HG02798 (cell line): ENCODE measurements around the gene ERBIN.

Experiments
- ATAC-seq: cut with Tn5 transposase; IDR thresholded peaks from one replicate; pipeline ENCODE4 v1.9.1; 2021; ENCODE audit warnings: mild to moderate bottlenecking; ENCODE audit not compliant: unreplicated experiment, poor library complexity

Gene ERBIN

DNA sequence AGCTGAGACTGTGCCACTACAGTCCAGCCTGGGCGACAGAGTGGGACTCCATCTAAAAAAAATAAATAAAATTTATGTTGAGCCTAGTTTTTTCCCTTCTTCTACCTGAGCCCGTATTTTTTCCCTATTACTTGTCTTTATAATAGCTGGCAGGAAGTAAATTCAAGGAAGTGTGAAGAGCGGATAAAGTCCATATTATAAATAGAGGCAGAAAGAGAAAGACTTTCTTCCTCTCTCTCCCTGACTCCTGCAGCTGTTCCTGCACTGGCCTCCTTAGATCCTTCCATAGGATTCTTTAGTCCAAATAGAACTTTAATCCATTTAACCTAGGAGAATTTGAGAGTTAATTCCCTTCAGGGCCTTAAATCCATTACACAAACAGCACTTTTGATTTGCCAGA lies 10.3 kb upstream of the ERBIN start:
- no peak for ATAC-seq

GRCh38 chr5:65916636-65917035 lies 9.7 kb upstream of the ERBIN start:
- no peak for ATAC-seq

- ATAC-seq, result no peak
These were observed 6.6 kb upstream of the ERBIN start for GRCh38 chr5:65919773-65920172.

GRCh38 chr5:65923339-65923738 lies 3.0 kb upstream of the ERBIN start:
- ATAC-seq, result no peak

- ATAC-seq, result no peak
These were observed 1.9 kb upstream of the ERBIN start for GRCh38 chr5:65924366-65925043.

DNA sequence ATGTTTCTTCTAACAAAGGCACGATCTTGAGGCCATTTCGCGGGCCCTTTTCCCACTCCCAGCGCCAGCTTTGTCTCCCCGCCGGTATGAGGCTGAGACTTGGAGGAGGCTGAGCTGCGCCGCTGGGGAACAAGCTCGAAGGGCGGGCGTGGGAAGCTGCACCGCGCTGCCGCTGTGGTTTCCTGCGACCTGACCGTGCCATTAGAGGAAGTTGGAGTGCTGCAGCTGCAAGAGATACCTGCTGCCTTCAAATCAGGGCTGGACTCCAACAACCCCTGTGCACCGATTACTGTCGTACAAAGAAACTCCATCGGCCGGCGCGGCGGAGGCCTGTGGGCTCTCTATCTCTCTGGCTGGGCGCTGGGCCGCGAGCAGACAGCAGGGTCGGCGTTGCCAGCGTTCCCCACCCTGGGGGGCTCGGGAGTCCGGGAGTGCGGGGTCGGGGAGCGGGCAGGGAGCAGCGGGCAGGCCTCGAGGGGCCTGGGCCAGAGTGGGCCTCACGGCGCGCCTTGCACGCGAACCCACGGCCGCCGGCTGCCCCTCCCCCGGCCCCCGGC lies 1.3 kb upstream of the ERBIN start:
- peak; percentile 61 for ATAC-seq

GRCh38 chr5:65925601-65926275 lies 637 bp upstream of the ERBIN start:
- ATAC-seq, result peak; percentile 73

- ATAC-seq, result no peak
These were observed 518 bp downstream of the ERBIN start for GRCh38 chr5:65926893-65927292.

DNA sequence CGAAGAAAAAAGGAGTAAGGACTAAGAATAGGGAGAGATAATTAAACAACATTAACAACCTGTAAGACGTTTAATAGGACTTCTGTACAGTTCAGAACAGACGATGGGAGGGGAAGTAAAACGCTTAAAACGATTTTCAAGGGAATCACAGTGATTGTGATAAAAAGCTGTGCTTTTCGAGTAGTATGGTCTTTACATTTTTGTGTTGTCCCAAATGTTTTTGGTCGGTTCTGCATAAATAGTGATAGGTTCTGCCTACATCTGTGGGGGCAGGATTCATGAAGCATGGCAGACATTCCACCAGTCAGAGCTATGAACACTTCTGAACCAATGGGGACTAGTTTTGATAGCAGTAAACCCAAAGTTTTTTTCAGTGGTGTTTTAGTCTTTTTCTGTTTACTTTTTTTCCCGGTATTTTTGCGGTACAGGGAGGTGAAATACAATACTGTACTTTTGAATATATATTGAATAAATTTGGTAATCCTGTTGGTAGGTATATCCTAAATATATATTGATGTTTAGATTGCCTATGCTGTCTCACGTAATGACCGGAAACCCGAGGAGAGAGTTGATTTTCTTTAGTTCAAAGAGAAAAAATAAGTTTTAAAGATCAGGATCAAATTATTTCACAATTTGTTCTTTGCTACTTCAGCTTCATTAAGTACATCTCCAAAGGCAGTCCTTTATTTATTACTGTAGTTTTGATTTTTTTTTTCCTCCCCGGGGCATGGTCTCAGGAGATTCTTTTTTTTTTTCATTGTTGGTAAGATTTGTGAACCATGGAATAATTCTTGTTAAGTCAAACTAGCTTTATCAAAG lies 1.3 kb downstream of the ERBIN start:
- ATAC-seq, result peak; percentile 20

DNA sequence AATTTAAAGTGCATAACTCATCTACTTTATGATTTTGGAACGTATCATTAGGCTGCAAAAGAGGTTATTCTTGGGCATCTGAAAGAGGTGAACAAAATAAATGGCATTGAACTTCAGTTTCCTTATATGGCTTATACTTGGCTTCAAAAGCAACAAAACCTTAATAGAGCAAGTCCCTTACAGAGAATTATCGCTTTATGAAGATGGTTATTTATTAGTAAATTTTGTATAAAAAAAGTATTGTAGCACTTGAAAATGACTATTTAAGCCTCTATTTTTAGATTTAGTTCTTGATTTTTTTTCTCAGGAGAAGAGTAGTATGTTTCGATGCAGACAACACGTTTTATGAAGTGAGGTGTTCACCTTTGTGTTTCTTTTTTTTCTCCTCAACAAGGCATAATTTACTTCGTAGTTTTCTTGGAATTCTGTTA lies 2.0 kb downstream of the ERBIN start:
- ATAC-seq, result no peak

DNA sequence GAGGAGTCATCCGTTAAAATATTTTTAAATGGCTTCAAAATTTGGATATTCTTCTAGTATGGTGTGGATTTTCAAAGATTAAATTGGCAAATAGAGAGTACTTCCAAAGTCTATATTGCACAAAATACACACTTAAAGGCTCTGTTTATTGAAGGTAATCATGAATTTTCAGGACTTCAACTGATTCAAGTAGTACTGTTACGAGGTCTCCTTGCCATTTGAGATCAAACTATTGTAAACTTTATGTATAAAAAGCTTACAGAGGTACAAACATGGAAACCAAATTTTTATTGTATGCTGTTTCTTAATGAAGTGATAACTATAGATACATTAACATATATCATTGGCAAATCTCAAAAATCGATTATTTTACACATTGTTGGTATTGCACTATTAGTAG lies 2.5 kb downstream of the ERBIN start:
- no peak for ATAC-seq

DNA sequence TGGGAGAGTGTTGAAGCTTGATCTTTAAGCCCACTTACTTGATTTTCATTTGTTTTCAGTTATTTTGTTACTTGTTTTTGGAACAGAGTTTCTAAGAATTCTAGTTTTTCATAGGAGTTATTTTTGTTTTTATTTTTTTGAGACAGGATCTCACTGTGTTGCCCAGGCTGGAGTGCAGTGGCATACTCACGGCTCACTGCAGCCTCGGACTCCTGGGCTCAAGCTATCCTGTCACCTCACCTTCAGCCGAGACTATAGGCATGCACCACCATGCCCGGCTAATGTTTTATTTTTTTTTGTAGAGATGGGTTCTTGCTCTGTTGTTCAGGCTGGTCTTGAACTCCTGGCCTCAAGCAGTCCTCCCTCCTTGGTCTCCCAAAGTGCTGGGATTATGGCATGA lies 6.3 kb downstream of the ERBIN start:
- no peak for ATAC-seq

DNA sequence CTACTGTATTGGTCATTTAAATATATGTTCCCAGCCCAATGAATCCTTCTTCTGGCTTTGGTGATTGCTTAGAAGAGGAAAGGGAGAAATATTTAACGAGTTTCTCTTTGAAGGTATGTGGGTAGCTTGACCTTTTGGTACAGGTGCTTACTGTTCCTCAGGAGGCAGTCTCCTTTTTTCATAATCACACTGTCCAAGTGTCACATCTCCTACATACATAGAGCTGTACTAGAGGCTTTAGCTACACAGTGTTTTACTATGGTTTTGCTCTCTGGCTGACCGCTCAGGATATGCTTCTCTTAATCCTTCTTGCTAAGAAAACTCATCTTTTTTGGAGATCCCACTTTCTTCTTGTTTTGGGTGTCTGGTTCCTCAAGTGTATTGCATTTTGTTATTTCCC lies 6.9 kb downstream of the ERBIN start:
- ATAC-seq, result no peak

- peak; percentile 86 for ATAC-seq
These were observed 11.9 kb downstream of the ERBIN start for GRCh38 chr5:65938256-65938655.

DNA sequence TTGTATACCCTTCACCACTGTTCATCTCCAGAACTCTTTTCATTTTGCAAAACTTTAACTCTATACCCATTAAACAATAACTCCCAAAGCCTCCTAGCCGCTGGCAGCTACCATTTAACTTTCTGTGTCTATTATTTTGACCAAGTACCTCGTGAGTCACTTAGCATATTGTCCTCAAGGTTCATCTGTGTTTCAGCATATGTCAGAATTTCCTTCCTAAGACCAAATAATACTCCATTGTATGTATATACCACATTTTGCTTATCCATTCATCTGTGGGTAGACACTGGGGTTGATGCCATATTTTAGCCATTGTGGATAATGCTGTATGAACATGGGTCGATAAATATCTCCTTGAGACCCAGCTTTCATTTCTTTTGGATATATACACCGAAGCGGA lies 17.4 kb downstream of the ERBIN start:
- no peak for ATAC-seq

DNA sequence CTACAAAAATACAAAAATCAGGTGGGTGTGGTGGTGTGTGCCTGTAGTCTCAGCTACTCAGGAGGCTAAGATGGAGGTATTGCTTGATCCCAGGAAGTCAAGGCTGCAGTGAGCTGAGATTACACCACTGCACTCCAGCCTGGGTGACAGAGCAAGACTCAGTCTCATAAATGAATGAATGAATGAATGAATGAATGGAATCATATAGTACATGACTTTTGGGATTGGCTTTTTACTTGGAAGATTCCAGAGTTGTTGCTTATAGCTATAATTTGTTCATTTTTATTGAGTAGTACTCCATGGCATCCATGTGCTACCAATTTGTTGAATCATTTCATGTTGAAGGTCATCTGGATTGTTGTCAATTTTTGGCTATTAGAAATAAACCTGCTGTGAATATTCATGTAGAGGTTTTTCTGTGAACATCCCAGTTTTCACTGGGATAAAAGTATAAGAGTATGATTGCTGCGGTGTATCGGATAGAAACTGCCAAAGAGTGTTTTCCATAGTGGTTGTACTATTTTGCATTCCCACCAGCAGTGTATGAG lies 19.9 kb downstream of the ERBIN start:
- ATAC-seq, result no peak

GRCh38 chr5:65948115-65948747 lies 21.9 kb downstream of the ERBIN start:
- no peak for ATAC-seq

DNA sequence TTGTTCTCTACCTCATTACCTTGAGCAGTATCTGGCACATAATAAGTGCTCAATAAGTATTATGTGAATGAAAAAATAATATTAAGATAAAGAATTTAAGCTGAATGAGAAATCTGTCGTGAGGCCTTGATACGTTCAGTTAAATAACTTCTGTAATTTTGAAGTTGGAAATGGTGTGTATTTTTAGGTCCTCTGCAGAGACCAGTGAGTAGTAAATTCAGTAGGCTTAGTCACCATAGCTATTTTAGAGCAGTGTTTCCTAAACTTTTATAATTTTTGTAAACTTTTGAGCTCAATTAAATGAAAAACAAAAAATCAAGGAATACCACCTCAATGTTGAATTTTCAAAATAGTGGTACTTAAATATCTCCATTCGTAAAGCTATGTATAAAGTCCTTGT lies 25.0 kb downstream of the ERBIN start:
- no peak for ATAC-seq

DNA sequence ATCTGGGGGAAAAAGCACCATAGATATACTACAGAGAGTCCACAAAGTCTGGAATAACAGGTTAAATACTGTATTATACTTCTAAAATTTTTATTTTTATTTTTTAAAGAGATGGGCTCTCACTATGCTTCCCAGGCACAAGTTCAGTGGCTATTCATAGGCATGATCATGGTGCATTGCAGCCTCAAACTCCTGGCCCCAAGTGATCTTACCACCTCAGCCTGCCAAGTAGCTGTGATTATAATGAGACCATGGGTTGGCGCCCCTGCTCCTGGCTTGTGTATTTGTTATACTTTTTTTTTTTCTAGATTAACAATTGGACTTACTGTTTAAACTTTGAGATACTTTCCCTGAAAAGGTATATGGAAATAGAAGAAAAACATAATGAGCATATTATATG lies 25.9 kb downstream of the ERBIN start:
- ATAC-seq, result no peak

GRCh38 chr5:65954200-65954599 lies 27.8 kb downstream of the ERBIN start:
- no peak for ATAC-seq
